ENCODE data around the gene RPS26.

GRCh38 chr12:56053407-56053893 is 11.7 kb downstream of the RPS26 start:
- TF ChIP-seq, protein P1, sequence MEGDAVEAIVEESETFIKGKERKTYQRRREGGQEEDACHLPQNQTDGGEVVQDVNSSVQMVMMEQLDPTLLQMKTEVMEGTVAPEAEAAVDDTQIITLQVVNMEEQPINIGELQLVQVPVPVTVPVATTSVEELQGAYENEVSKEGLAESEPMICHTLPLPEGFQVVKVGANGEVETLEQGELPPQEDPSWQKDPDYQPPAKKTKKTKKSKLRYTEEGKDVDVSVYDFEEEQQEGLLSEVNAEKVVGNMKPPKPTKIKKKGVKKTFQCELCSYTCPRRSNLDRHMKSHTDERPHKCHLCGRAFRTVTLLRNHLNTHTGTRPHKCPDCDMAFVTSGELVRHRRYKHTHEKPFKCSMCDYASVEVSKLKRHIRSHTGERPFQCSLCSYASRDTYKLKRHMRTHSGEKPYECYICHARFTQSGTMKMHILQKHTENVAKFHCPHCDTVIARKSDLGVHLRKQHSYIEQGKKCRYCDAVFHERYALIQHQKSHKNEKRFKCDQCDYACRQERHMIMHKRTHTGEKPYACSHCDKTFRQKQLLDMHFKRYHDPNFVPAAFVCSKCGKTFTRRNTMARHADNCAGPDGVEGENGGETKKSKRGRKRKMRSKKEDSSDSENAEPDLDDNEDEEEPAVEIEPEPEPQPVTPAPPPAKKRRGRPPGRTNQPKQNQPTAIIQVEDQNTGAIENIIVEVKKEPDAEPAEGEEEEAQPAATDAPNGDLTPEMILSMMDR (IDR thresholded peaks at IDR 0.05): no peak
- TF ChIP-seq POLR2AphosphoS5 (IDR thresholded peaks at IDR 0.05): no peak
- TF ChIP-seq POLR2A (IDR thresholded peaks at IDR 0.05; ENCODE audit: low read depth): no peak
- TF ChIP-seq EP300 (IDR thresholded peaks at IDR 0.05): no peak

Measured in esophagus muscularis mucosa (tissue), 4 donors.